CD14-positive monocyte (primary cell): ENCODE measurements around the gene STAC. TPM values are rescaled to one million over a fixed set of nuclear protein-coding genes. Genes with fewer than 3 reads are reported as not detected.

Source experiments
- DNase-seq, 3 donors: peaks; one replicate each; pipeline ENCODE4 v3.0.0-alpha.2; 2011 to 2022
- H2AFZ ChIP-seq: 2 replicates; pipeline ENCODE4 v1.6.0; 2012; ENCODE audit warnings: mild to moderate bottlenecking, low read depth, low read length, inconsistent platforms; ENCODE audit not compliant: insufficient read depth, poor library complexity, severe bottlenecking
- H3K27ac ChIP-seq, 2 donors: 1 replicate in 1 of 2; 2 replicates in 1 of 2; pipeline ENCODE4 v1.5.1; 2012 to 2013; ENCODE audit warnings: low read length in 2 of 2, control low read depth in 1 of 2, inconsistent platforms in 1 of 2, low read depth in 1 of 2, mild to moderate bottlenecking in 1 of 2
- H3K27me3 ChIP-seq, 2 donors: one replicate each; pipeline versions ENCODE4 v1.6.0 to v1.6.1; 2011 to 2013; ENCODE audit warnings: low read length in 2 of 2; ENCODE audit not compliant: control insufficient read depth in 2 of 2, insufficient read depth in 2 of 2
- H3K36me3 ChIP-seq, 2 donors: replicated peaks in 1 of 2; 1 replicate in 1 of 2; 2 replicates in 1 of 2; pipeline versions ENCODE4 v1.5.1 to v1.6.1; 2012 to 2013; ENCODE audit warnings: low read length in 2 of 2, control low read depth in 1 of 2, inconsistent platforms in 1 of 2, mild to moderate bottlenecking in 1 of 2; ENCODE audit not compliant: insufficient read depth in 2 of 2, control insufficient read depth in 1 of 2
- H3K4me1 ChIP-seq, 2 donors: 1 replicate in 1 of 2; 2 replicates in 1 of 2; pipeline versions ENCODE4 v1.5.1 to v1.6.1; 2012 to 2013; ENCODE audit warnings: low read length in 2 of 2, control low read depth in 1 of 2, inconsistent platforms in 1 of 2, mild to moderate bottlenecking in 1 of 2, moderate library complexity in 1 of 2; ENCODE audit not compliant: insufficient read depth in 2 of 2, control insufficient read depth in 1 of 2
- H3K4me2 ChIP-seq: replicated peaks from 2 replicates; pipeline ENCODE3; 2012; ENCODE audit warnings: low read length, moderate library complexity, mild to moderate bottlenecking; ENCODE audit not compliant: poor library complexity, severe bottlenecking; ENCODE audit errors: extremely low read depth
- H3K4me3 ChIP-seq, 3 experiments: fragments of 200-600 bp in 1 of 3; sonication (generic) in 1 of 3; replicated peaks in 1 of 3; 1 replicate in 2 of 3; 2 replicates in 1 of 3; pipeline ENCODE4 v1.5.1; 2011 to 2013; ENCODE audit warnings: low read length in 3 of 3, mild to moderate bottlenecking in 3 of 3, control low read depth in 2 of 3, low read depth in 2 of 3, inconsistent platforms in 1 of 3, moderate library complexity in 1 of 3
- H3K79me2 ChIP-seq: 2 replicates; pipeline ENCODE4 v1.6.0; 2012; ENCODE audit warnings: mild to moderate bottlenecking, control low read depth, inconsistent platforms, low read length, moderate library complexity; ENCODE audit not compliant: insufficient read depth
- H3K9ac ChIP-seq: 2 replicates; pipeline ENCODE4 v1.6.0; 2017; ENCODE audit warnings: low read length, mild to moderate bottlenecking; ENCODE audit not compliant: insufficient read depth, poor library complexity, severe bottlenecking
- H3K9me3 ChIP-seq, 2 donors: replicated peaks in 1 of 2; 1 replicate in 1 of 2; 2 replicates in 1 of 2; pipeline versions ENCODE4 v1.5.1 to v1.6.1; 2012 to 2013; ENCODE audit warnings: low read length in 2 of 2, control low read depth in 1 of 2; ENCODE audit not compliant: control insufficient read depth in 1 of 2, insufficient read depth in 1 of 2
- H4K20me1 ChIP-seq: 2 replicates; pipeline ENCODE4 v1.6.0; 2012; ENCODE audit warnings: mild to moderate bottlenecking, low read length, control low read depth, moderate library complexity; ENCODE audit not compliant: insufficient read depth
- H3K27ac Mint-ChIP-seq, 7 donors: one replicate each; pipeline ENCODE4 v1.8.0; 2020; ENCODE audit warnings: mild to moderate bottlenecking in 7 of 7, mixed read lengths in 7 of 7, moderate library complexity in 6 of 7, inconsistent platforms in 2 of 7
- H3K27me3 Mint-ChIP-seq, 3 donors: one replicate each; pipeline ENCODE4 v1.8.0; 2021 to 2022; ENCODE audit warnings: low read depth in 3 of 3, mild to moderate bottlenecking in 3 of 3, mixed read lengths in 3 of 3, moderate library complexity in 3 of 3, inconsistent platforms in 1 of 3
- H3K36me3 Mint-ChIP-seq, 2 donors: one replicate each; pipeline ENCODE4 v1.8.0; 2020; ENCODE audit warnings: mixed read lengths in 2 of 2, inconsistent platforms in 1 of 2, mild to moderate bottlenecking in 1 of 2
- H3K4me1 Mint-ChIP-seq: one replicate; pipeline ENCODE4 v1.8.0; 2020; ENCODE audit warnings: mild to moderate bottlenecking, mixed read lengths
- H3K4me3 Mint-ChIP-seq, 2 donors: one replicate each; pipeline ENCODE4 v1.8.0; 2020; ENCODE audit warnings: mild to moderate bottlenecking in 2 of 2, mixed read lengths in 2 of 2, moderate library complexity in 1 of 2
- H3K9me3 Mint-ChIP-seq, 7 donors: one replicate each; pipeline ENCODE4 v1.8.0; 2020 to 2022; ENCODE audit warnings: mixed read lengths in 7 of 7, mild to moderate bottlenecking in 6 of 7, moderate library complexity in 6 of 7, inconsistent platforms in 2 of 7
- CTCF ChIP-seq: fragments of 200-600 bp; IDR thresholded peaks from one replicate; pipeline ENCODE4 v1.8.0; 2022; ENCODE audit warnings: antibody characterized with exemption, mild to moderate bottlenecking
- WGBS: methylation state at CpG from one replicate; pipeline ENCODE4 v1.1.5; 2013; ENCODE audit warnings: missing lambda C conversion rate; ENCODE audit not compliant: insufficient coverage; 5-methylcytosine and 5-hydroxymethylcytosine counted together
- intact Hi-C, 2 donors: fragments of 100-400 bp; cut with micrococcal nuclease; formaldehyde crosslinking; loops; one replicate each; pipeline versions ENCODE4 v1.15.0 to v1.15.1; 2023
- polyA plus RNA-seq, 3 donors: library from polyadenylated mRNA; depleted of rRNA in 1 of 3; unstranded in 2 of 3; stranded (reverse) in 1 of 3; fragments of 300-500 nt in 2 of 3; fragments of >200 nt in 1 of 3; fragmentation: Illumina TruSeq in 2 of 3; gene quantifications; 1 replicate in 2 of 3; 2 replicates in 1 of 3; pipeline ENCODE4 v1.2.3, GENCODE V29; 2012 to 2021

The STAC gene
- polyA plus RNA-seq, 3 donors: 0.10 to 0.40 (median 0.12) TPM

GRCh38 chr3:36596419-36596818 is 216.1 kb downstream of the STAC start:
- WGBS: 36% methylated on average over 2 of the region's 2 CpGs
- TF ChIP-seq CTCF: no peak
- no peak for DNase-seq
- H3K9ac ChIP-seq: no peak overlapping the region
- intact Hi-C loops: no loop called here
- H3K27me3 Mint-ChIP-seq: no peaks in the 10 kb centered on the region
- H3K27me3 ChIP-seq: no peaks in the 10 kb centered on the region
- no peaks in the 10 kb centered on the region for H3K79me2 ChIP-seq
- no peak overlapping the region for H2AFZ ChIP-seq
- H3K27ac Mint-ChIP-seq: no peak overlapping the region
- H3K4me1 Mint-ChIP-seq: no peaks in the 10 kb centered on the region
- no peak overlapping the region for H3K4me3 ChIP-seq
- peaks cover 0 to 14% (median 0%) of the 10 kb centered on the region in 7 donors for H3K9me3 Mint-ChIP-seq
- no peaks in the 10 kb centered on the region for H3K4me1 ChIP-seq
- H3K27ac ChIP-seq: no peak overlapping the region
- no peaks in the 10 kb centered on the region for H3K36me3 Mint-ChIP-seq
- no peaks in the 10 kb centered on the region for H3K9me3 ChIP-seq
- no peak overlapping the region for H3K4me2 ChIP-seq
- H3K36me3 ChIP-seq: no peaks in the 10 kb centered on the region
- no peaks in the 10 kb centered on the region for H4K20me1 ChIP-seq
- no peak overlapping the region for H3K4me3 Mint-ChIP-seq

GRCh38 chr3:36597422-36597821 is 217.1 kb downstream of the STAC start:
- DNase-seq: no peak
- Mint-ChIP-seq H3K27ac (no peak overlapping the region), H3K4me3 (no peak overlapping the region), H3K27me3 (peaks cover 0 to 3% (median 3%) of the 10 kb centered on the region in 3 donors), H3K4me1 (no peaks in the 10 kb centered on the region), H3K36me3 (no peaks in the 10 kb centered on the region), H3K9me3 (peaks cover 0 to 14% (median 2%) of the 10 kb centered on the region in 7 donors)
- TF ChIP-seq CTCF: no peak
- H3K27me3 ChIP-seq: no peaks in the 10 kb centered on the region
- H4K20me1 ChIP-seq: no peaks in the 10 kb centered on the region
- no peaks in the 10 kb centered on the region for H3K9me3 ChIP-seq
- H3K36me3 ChIP-seq: no peaks in the 10 kb centered on the region
- no peak overlapping the region for H3K9ac ChIP-seq
- intact Hi-C loops: no loop called here
- WGBS: 81% methylated on average over 2 of the region's 2 CpGs
- no peak overlapping the region for H2AFZ ChIP-seq
- no peak overlapping the region for H3K27ac ChIP-seq
- H3K4me1 ChIP-seq: no peaks in the 10 kb centered on the region
- no peak overlapping the region for H3K4me2 ChIP-seq
- no peaks in the 10 kb centered on the region for H3K79me2 ChIP-seq
- no peak overlapping the region for H3K4me3 ChIP-seq
